Measurements from ENCODE around the gene LRCOL1. TPM values are rescaled to one million over a fixed set of nuclear protein-coding genes. Genes with fewer than 3 reads are reported as not detected.

The LRCOL1 gene
- total RNA-seq (2014; rRNA removed; shearing (Covaris generic)) (1.7 TPM in 1 of 2 replicates, not detected in the other), polyA plus RNA-seq (2016; fragmentation: Nextera tagmentation; extraction: Ambion mirVana) (not detected in 2 replicates)
- long read RNA-seq: 0 reads

DNA sequence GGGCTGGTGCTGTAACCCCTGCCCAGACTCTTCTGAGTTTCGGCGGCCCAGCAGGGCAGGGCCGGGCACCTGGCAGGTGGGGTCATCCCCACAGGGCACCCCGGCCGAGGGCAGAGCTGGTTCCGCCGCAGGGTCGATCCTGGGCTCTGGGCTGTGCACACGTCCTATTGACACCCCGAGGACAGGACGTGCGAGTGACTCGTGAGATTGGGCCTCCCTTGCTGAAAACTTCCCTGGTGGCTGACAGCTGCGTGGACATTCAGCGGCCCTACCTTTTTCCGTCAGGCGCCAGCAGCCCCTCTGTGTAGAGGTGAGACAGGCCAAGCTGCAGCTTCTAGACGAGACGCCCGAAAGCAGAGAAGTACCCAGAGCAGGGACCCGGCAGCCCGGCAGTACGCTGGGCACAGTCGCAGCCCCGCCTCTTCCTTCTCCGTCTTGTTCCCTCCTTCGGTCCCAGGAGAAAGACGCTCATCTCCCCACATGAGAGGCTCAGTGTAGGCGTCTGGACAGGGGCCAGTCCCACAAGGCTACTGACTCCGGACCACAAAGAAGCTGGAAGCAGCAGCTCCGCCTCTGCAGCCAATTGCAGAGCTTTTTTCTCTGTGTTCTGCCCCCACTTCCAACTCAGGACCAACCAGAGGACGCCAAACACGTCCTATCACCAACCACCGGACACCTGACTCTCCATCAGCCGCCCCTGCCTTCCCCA, at the start of gene LRCOL1:
Gene LRCOL1, minus strand, starts transcription at position 532 of the 709 bp plus-strand sequence. CDS start 4,331 bp downstream, outside the sequence.
- H3K27ac Mint-ChIP-seq: no peak within 1 kb of the TSS
- peaks cover 86% of the 10 kb centered on the region for H3K27me3 Mint-ChIP-seq (ENCODE audit: insufficient read depth, low read depth, poor library complexity)
- Histone ChIP-seq H3K4me3 (no peak within 1 kb of the TSS), H3K4me2 (no peak within 1 kb of the TSS), H3K27ac (ENCODE audit: low read depth) (no peak within 1 kb of the TSS), H2AFZ (0 out of 2 replicates have a peak within 1 kb of the TSS, but pooled peaks have one; percentile 32), H4K20me1 (replicated peaks; ENCODE audit: insufficient read depth) (no peaks in the 10 kb centered on the region), H3K36me3 (ENCODE audit: insufficient read depth) (no peaks in the 10 kb centered on the region), H3K4me1 (ENCODE audit: insufficient read depth) (no peaks in the 10 kb centered on the region), H3K27me3 (ENCODE audit: insufficient read depth) (peaks cover 91% of the 10 kb centered on the region), H3K79me2 (replicated peaks; ENCODE audit: insufficient read depth) (no peaks in the 10 kb centered on the region), H3K9me2 (ENCODE audit: insufficient read depth) (no peaks in the 10 kb centered on the region), H3F3A (replicated peaks; ENCODE audit: low read depth) (0 out of 2 replicates have a peak, but pooled peaks cover 4% of the 10 kb centered on the region)
- TF ChIP-seq CREB1 (CRISPR knock-in tag; IDR thresholded peaks at IDR 0.05; ENCODE audit: low read depth) (no peak), EZH2phosphoT487 (IDR thresholded peaks at IDR 0.05; ENCODE audit: unreplicated experiment) (no peak)
- TF ChIP-seq, protein P1, sequence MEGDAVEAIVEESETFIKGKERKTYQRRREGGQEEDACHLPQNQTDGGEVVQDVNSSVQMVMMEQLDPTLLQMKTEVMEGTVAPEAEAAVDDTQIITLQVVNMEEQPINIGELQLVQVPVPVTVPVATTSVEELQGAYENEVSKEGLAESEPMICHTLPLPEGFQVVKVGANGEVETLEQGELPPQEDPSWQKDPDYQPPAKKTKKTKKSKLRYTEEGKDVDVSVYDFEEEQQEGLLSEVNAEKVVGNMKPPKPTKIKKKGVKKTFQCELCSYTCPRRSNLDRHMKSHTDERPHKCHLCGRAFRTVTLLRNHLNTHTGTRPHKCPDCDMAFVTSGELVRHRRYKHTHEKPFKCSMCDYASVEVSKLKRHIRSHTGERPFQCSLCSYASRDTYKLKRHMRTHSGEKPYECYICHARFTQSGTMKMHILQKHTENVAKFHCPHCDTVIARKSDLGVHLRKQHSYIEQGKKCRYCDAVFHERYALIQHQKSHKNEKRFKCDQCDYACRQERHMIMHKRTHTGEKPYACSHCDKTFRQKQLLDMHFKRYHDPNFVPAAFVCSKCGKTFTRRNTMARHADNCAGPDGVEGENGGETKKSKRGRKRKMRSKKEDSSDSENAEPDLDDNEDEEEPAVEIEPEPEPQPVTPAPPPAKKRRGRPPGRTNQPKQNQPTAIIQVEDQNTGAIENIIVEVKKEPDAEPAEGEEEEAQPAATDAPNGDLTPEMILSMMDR (conservative IDR thresholded peaks at IDR 0.05; ENCODE audit: low read depth in 2 of 2): no peak
- TF ChIP-seq, protein P2, sequence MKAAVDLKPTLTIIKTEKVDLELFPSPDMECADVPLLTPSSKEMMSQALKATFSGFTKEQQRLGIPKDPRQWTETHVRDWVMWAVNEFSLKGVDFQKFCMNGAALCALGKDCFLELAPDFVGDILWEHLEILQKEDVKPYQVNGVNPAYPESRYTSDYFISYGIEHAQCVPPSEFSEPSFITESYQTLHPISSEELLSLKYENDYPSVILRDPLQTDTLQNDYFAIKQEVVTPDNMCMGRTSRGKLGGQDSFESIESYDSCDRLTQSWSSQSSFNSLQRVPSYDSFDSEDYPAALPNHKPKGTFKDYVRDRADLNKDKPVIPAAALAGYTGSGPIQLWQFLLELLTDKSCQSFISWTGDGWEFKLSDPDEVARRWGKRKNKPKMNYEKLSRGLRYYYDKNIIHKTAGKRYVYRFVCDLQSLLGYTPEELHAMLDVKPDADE (IDR thresholded peaks at IDR 0.05): no peak
- DNase-seq (ENCODE audit: low spot score) (no peak), ATAC-seq (peak; percentile 21)
- H3K36me3 Mint-ChIP-seq (ENCODE audit: low read depth): peaks cover 3% of the 10 kb centered on the region; the same call in 1 of the 3 replicates
- H3K4me3 Mint-ChIP-seq: no peak within 1 kb of the TSS
- no peaks in the 10 kb centered on the region for H3K4me1 Mint-ChIP-seq
- peaks cover 22% of the 10 kb centered on the region; the same call in 2 of the 3 replicates for H3K9me3 Mint-ChIP-seq

DNA sequence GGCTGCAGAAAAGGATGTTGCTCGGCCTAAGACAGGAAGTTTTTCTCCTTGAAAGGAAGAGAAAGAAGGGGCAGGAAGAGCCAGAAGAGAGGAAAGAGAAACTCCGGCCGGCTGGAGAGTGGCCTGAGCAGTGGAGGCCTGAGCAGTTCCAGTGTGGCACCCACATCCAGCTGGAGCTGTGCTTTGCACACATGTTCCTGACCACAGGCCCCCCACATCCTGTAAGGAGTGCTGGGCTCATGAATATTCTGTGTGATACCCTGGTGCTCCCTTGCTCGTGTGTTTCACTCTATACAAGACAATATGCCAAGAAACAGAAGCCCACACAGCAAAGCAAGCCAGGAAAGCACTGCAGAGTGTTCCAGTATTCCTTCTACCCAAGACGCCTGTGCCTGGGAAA, 49.7 kb upstream of the LRCOL1 start:
- Histone ChIP-seq H4K20me1 (replicated peaks; ENCODE audit: insufficient read depth) (peaks cover 6% of the 10 kb centered on the region), H3K4me3 (no peak overlapping the region), H3K36me3 (ENCODE audit: insufficient read depth) (peaks cover 66% of the 10 kb centered on the region), H3K9me2 (ENCODE audit: insufficient read depth) (no peaks in the 10 kb centered on the region), H3K27me3 (ENCODE audit: insufficient read depth) (no peaks in the 10 kb centered on the region), H3F3A (replicated peaks; ENCODE audit: low read depth) (0 out of 2 replicates have a peak, but pooled peaks cover 12% of the 10 kb centered on the region), H2AFZ (no peak overlapping the region), H3K79me2 (replicated peaks; ENCODE audit: insufficient read depth) (no peaks in the 10 kb centered on the region), H3K27ac (ENCODE audit: low read depth) (no peak overlapping the region), H3K4me1 (ENCODE audit: insufficient read depth) (no peaks in the 10 kb centered on the region), H3K4me2 (no peak overlapping the region)
- peaks cover 92% of the 10 kb centered on the region for H3K36me3 Mint-ChIP-seq (ENCODE audit: low read depth)
- no peaks in the 10 kb centered on the region for H3K4me1 Mint-ChIP-seq
- no peak overlapping the region for H3K4me3 Mint-ChIP-seq
- H3K27me3 Mint-ChIP-seq (ENCODE audit: insufficient read depth, low read depth, poor library complexity): peaks cover 2% of the 10 kb centered on the region
- ATAC-seq (no peak), DNase-seq (ENCODE audit: low spot score) (no peak)
- H3K27ac Mint-ChIP-seq: no peak overlapping the region; the same call in 1 of the 2 replicates
- no peaks in the 10 kb centered on the region for H3K9me3 Mint-ChIP-seq
- no peak for TF ChIP-seq NANOG (IDR thresholded peaks at IDR 0.05; ENCODE audit: borderline replicate concordance)
- no peak for TF ChIP-seq ZNF114 (CRISPR knock-in tag; IDR thresholded peaks at IDR 0.05)
- TF ChIP-seq, protein P1 (conservative IDR thresholded peaks at IDR 0.05; ENCODE audit: low read depth in 2 of 2): no peak
- no peak for TF ChIP-seq ZNF331 (CRISPR knock-in tag; IDR thresholded peaks at IDR 0.05; ENCODE audit: low read depth)
- no peak for TF ChIP-seq EZH2phosphoT487 (IDR thresholded peaks at IDR 0.05; ENCODE audit: unreplicated experiment)
- no peak for TF ChIP-seq JUNB (IDR thresholded peaks at IDR 0.05; ENCODE audit: unreplicated experiment)
- TF ChIP-seq POLR2AphosphoS5 (IDR thresholded peaks at IDR 0.05; ENCODE audit: low read depth): no peak
- TF ChIP-seq, protein P2 (IDR thresholded peaks at IDR 0.05): no peak
- no peak for TF ChIP-seq CREB1 (CRISPR knock-in tag; IDR thresholded peaks at IDR 0.05; ENCODE audit: low read depth)
- TF ChIP-seq STAT1 (IDR thresholded peaks at IDR 0.05; ENCODE audit: unreplicated experiment): no peak
- TF ChIP-seq EZH2 (IDR thresholded peaks at IDR 0.05; ENCODE audit: low read depth, unreplicated experiment): no peak
